Measurements from ENCODE around the gene PDE8A. TPM values are rescaled to one million over a fixed set of nuclear protein-coding genes. Genes with fewer than 3 reads are reported as not detected.

The PDE8A gene
- total and polyA plus RNA-seq, 5 experiments from 2014 or later, result 0.90 to 32.3 (median 3.0) TPM

Other genes starting within 250 kb of the PDE8A start
- 10 to 100 TPM; 39.6 to 40.7 TPM for gene ZNF592, start 233.3 kb upstream of the PDE8A start, total RNA-seq
- gene ZNF592, start 233.3 kb upstream of the PDE8A start, polyA plus RNA-seq, result 1 to 10 TPM; 3.2 to 9.4 (median 4.1) TPM
- under 1 TPM; 0.11 to 0.29 TPM for gene ALPK3, start 164.5 kb upstream of the PDE8A start, total RNA-seq
- under 1 TPM in 1 of 3 donors, not detected in 2; 0.01 TPM for gene ALPK3, start 164.5 kb upstream of the PDE8A start, polyA plus RNA-seq
- not detected for gene SLC28A1, start 97.2 kb upstream of the PDE8A start, total RNA-seq
- gene SLC28A1, start 97.2 kb upstream of the PDE8A start, polyA plus RNA-seq, result not detected

All from naive thymus-derived CD8-positive, alpha-beta T cell (primary cell).